NCI-H2196 (cell line): ENCODE data around the gene PCK1.

Experiments
- DNase-seq: peaks from one replicate; lab custom pipeline; 2025; ENCODE audit not compliant: unreplicated experiment; lab: John Stamatoyannopoulos, UW

The PCK1 gene

DNA sequence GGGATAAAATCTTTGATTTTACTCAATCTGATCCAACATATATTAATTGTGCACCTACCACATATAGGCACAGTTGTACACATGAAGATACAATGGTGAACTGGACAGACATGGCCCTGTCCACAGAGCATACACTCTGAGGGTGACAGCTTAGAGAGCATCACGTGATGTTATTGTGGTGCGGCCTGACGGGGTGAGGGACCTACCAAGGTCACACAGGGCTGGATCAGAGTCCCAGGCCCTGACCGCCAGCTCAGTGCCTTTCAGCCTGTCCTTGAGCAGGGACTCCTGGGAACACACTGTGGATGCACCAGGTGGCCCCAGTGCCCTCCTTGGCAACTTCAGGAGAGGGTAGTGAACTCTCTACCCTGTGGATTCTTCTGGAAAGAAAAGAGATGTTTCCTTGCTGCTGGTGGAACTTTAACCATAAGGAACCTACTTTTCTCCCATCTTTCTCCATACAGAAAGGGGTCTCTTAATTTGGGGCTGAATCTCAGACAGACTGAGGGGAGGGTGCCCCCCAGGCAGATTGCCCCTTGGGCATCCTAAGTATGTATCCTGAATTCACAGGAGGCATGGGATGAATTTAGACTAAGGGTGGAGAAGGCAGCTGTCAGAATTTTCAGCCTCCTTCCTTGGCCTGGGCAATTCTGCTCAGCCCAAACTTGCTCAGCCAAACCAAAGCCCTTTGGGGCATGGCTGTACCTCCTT, 26.5 kb downstream of the PCK1 start:
- no peak for DNase-seq

DNA sequence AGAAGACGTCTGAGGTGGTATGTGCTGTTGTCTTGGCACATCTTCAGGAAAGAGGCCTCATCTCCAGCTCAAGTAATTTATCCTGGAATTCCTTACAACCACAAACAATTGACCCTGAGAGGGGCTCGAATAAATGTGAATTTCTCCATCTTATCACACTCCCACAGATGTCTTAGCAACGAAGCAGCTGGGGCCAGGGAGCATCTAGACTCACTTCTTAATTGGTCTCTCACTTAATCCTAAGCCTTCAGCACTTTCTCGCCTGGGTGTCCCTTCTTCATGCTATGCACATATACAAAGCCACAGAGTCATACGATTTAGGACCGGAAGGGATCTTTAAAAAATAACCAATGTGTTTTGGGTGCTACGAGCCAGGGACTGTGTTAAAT, 27.1 kb downstream of the PCK1 start:
- DNase-seq: no peak

DNA sequence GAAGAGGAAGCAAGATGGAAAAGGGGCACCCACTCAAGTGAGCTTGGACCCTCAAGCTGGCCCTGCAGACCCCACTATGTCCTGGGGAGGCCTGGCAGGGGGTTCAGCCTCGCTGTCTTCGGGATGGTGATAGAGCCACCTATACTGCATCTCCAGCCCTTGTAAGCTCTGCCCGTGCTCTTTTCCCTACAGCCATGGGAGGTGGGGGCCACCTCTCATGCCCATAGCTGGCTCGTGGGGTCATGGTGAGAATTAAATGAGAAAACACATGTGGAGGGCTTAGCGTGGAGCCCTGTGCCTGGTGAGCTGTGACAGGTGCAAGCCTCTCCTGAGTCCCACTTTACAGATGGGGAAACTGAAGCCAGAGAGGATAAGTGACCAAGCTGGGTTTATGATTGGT, 27.7 kb downstream of the PCK1 start:
- DNase-seq: no peak

DNA sequence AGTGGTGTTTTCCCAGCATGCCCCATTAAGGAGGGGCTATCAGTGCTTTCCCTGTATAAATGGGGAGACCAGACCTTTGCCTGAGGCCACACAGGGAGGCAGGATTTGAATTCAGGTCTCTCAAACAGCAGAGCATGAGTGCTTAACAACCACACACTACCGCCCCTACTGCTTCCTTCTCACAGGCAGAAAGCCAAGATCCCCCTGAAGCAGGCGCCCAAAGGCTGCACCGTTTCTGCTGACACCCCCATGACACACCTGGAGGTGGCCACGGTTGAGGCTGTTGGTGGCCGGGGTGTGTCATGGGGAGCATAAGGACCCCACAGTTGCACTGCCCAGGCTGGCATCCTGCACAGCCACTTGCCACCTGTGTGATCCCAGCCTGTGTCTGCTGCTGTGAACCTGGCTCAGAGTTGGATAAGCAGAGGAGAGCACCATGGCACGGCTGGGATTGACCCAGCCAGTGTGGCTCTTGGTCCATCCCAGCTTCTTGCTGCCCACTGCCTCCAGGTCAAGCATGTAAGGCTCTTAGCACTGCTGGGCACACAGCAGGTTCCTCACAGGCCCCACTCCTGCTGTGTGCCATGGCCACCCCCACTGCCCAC, 28.3 kb downstream of the PCK1 start:
- DNase-seq: no peak

DNA sequence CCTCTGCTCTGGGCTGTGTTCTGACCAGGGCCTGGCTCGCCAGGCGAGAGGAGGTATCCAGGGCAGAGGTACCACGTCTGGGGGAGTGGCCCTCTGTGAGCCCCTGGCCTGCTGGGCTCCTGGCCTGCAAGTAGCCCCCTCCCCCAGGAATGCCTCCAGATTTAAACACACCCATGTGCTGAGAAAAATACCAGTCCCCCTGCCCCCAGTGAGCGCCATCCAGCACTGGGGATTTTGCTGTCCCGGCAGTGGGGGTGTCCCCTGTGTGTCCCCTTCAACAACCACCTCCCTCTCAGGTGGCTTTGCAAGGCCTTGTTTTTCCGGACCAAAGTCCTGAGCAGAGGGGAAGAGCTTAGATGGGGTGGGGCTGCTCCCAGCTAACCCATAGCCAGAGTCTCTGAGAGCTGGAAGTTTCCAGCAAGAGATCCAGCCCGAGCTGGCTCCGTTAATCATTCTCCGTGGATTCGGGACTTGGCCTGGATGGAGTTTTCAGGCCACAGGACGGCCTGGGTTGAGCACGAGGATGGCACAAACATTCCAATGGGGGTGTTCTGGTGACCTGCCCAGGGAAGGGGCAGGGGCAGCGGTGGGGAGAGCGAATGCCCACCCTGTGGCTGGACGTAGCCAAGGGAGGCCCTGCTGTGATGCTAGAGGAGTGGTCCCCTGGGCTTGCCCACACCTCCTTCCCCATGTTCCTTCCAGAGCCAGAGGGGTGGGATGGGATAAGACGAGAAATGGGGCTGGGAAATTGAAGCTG, 29.0 kb downstream of the PCK1 start:
- DNase-seq: no peak

DNA sequence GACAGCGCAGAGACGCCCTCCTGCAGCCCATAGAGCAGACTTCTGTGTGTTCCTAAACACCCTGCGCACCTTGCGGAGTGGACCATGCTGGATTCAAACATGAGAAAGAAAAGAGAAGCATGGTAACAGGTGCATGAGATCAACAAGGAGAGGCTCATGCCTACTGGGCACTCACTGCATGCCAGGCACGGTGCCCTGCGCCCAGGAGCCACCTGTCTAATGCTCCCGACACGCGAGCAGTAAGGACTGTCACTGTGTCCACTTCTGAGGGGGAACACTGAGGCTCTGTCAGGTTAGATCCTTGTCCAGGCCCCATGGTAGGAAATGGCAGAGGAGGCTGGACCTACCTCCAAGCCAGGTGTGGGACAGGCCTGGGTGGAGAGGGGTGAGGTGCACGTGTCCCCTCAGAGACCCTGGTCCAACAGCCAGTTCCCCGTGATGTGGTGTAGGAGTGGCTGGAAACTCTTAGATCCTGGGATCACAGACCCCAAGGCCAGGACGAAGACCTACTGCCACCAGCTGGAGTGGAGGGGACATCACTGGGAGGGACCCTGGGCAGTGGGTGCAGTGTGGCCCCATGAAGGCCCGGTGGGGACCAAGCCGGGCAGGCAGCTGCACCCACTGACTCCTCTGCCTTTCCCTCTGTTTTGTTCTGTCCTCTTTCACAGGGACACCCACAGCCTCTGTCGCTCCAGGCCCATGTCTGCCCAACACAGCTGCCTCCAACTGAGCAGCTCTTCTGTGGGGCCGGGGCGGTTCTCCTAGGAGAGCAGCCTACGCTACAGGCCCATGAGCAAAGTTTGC, 29.8 kb downstream of the PCK1 start:
- no peak for DNase-seq

DNA sequence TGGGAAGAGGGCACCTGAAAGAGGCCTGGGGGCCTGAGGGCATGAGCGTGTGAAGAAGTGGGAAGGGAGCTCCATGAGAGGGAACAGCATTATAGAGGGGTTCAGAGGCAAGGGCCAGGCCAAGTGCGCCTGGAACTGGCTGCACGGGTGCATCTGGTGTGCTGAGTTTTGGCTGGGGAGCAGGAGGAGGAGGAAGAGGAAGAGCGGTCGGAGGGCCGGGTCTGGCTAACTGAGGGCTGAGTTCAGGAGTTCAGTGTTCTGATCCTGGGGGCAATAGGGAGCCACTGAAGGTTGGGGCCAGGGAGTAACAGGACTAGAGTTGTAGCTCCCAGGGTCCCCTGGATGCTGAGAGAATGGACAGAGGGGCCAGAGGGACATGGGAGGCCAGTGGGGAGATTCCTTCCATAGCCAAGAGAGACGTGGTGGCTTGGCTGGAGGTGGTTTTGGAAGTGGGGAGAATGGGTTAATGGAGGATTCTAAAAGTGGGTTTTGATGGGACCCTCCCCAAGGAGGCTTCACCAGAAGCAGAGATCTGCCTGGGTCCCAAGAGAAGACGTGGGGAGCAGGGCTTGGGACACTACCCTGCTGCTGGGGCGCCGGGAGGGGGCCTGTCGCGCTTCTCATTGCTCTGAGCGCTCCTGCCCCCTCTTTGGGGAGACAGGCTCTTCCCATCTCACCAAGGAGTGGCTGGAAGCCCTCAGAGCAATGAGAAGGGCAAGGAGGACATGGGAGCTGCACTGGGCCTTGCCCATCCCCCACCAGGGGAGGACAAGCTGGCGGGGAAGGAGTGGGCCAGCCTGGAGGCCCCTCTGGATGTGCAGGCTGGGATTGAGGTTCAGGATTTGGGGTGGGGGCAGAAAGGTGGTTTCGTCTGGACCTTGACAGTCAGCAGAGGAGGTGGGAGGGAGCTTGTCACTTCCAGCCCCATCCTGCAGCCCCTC, 30.6 kb downstream of the PCK1 start:
- no peak for DNase-seq

DNA sequence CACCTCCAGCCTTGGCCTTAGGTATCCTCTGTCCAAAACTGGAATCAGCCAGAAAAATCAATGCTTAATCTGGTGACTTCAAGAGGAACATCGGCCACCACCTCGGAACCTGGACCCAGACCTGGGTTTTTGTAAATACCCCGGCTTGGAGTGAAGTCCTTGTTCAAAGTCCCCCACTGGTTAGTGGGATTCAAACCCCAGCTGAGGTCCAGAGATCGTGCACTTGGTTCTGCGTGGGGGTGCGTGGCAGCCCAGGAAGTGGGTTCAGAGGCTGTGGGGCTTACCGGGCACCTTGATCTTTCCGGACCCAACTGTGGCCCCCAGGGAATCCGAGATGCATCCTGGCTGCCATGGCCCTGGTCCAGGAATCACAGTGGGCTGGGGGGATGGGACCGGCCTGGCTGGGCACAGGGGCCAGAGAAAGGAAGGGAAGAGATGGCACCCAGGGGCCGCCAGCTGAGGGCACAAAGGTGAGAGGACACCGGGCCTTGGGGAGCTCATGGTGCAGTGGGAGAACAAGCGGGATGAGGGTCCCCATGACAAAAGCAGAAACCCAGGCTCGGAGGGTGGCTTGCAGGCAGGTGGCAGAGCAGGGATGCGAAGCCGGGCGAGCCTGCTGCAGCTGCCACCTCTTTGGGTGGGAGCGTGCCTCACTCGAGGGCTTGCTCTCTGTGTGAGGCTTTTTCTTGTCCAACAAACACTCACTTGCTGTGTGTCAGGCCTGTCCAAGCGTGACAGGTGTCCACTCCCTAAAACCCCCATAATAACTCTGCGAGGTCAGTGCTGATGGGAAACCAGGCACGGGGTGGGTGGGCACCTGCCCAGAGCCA, 31.6 kb downstream of the PCK1 start:
- DNase-seq: no peak

DNA sequence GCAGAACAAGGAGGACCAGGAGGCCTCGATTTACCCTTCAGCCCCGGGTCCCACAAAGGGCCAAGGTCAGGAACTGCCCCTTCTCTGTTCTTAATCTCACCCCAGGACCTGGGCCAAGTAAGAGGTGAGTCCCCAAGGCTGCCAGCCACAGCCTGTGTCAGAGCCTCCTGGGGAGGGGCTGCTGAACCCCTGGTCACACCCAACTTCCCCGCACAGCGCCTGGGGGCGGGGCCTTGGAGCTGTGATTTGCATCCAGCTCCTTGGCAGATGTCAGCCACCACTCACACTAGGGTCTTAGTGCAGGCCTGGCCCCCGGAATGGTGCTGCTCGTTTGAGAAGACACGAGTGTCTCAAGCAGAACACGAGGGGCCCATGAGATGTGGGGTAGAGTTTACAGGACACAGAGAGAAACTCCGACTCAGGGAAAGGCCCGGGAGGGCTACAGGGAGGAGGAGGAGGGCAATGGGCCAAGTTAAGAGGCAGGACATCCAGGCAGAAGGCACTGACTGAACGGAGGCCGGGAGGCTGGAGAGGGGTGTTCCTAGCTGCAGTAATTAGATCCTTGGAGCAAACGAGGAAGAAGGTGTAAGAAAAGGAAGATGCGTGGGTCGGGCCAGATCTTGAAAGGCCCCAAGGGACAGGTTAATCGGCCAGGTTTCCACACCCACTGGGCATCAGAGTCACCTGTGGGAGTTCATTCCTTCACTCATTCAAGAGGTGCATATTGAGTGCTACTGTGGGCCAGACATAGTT, 32.4 kb downstream of the PCK1 start:
- no peak for DNase-seq

DNA sequence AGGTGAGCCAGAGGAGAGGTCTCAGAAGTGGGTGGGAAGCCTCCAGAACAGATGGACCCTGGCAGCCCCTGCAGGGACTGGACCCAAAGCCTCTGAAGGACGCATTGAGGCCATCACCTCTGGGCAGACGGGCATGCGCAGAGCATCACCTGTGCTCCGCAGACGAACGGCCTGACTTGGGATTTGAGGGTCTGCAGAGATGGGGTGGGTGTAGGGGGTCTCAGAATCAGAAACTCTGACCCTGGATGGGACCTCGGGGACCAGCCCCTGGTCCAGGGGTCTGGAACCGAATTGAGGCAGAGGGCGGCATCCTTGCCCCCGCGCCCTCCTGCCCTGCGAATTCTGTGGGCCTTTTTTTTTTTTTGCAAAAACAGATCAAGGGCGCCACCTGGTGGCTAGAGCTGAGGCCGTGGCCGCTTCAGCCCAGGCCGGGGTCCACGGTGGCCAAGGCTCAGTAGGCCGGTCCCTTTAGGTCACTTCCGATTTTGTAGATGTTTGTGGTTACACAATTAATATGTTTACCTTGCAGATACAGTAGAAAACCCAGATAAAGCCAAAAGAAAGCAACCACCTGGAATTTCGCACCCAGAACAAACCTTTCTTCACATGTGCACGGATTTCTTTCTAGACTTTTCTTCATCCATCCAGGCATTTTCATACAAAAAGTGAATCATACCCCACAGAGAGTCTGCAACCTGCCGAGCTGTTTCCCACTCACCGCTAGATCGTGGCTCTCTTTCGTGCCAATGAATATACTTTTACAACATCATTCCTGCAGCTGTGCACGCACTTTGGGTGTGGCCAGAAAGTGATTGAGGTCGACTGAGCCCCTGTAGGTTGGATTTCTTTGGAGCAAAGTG, 33.4 kb downstream of the PCK1 start:
- DNase-seq: peak; percentile 50

DNA sequence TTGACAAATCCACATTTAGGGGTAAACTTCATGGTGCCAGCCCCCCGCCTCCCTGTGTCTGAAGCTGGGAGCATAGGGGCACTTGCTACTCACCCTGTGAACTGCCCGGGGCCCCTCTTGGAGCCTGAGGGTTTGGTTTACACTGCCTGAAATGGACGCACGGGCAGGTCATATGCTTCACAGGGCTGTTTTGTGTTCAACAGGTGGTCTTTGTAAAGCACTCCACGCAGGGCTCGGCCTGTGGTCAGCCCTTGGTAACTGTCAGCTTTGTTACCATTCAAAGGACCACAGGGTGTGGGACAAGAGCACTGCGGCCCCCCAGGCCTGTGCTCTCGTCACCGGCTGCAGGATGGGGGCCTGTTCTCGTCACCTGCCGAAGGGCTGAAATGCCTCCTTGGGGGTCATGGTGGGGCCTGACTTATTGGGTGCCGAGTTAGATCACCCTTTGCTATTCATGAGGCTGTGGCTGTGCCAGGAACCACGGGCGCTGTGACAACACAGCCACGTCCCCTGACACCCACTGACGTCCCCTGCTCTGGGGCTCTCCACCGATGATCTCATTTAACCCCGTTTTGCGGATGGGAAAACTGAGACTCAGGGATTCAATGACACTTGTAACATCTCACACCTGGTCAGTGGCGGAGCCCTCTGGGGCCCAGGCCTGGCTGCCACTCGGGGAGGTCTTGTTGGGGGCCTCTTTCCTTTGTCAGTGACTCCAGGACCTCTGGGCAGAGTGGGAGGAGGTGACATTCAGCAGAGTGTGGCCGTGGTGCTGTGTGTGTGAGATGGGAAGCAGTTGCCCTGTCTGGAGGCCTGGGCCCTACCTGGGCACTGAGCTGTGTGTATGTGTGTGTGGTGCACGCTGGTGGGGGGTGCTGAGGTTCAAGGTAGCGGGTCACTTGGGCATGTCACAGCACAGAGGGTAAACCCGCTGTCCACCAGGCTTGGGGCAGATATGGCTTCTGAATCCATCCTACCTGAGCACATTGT, 34.4 kb downstream of the PCK1 start:
- no peak for DNase-seq

DNA sequence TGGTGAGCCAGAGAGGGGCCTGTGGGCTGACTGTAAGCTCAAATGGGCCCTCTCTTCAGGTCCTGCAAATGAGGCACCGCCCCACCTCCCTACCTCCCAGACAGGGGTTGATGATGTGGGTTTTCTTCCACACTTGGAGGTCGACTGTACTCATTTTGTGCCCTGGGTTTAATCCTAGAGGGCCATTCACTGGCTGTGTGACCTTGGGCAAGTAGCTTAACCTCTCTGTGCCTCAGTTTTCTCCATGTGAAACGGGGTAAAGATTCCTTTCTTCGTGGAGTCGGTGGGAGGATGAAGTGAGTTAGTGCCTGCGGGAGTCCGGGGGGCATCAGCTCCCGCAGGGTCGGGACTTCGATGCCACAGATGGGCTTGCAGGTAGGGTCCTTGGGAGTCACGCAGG, 35.4 kb downstream of the PCK1 start:
- no peak for DNase-seq

DNA sequence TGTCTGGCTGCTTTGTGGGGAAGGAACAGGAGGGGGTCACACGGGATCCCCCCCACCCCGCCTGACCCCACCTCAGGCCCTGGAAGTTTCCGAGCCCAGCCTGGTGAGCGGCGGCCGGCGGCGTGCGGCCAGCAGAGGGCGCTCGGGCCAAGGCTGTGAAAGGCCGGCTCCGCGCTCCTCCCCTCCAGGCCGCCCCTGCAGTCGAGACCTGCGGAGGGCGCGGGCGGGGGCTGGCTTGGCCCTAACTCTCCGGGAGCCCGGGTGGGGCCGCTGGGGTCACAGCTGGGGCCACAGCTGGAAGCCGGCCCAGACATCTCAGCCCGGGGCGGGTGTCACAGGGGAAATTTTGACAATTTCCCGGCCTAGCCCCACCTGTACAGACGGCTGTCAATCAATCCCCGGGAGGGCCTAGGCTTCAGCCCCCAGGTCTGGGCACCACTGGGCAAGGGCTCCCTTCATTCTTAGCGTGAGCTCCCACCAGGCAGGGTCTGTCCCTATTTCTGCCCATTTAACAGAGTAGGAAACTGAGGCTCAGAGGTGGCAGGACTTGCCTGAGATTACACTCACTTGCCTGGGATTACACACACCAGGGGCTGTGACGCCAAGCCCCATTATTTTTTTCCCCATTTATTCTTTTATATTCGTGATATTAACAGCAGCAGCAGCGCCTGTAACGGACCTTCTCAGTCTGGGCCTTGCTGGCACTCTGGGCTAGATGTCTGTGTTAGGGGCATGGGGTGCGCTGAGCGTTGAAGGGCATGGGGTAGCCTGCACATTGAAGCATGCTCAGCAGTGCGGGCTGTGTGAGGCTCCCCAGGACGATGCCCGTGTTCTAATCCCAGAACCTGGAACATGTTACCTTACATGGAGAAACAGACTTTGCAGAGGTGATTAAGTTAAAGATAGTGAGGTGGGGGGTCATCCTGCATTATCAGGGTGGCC, 36.4 kb downstream of the PCK1 start:
- DNase-seq: peak; percentile 62

DNA sequence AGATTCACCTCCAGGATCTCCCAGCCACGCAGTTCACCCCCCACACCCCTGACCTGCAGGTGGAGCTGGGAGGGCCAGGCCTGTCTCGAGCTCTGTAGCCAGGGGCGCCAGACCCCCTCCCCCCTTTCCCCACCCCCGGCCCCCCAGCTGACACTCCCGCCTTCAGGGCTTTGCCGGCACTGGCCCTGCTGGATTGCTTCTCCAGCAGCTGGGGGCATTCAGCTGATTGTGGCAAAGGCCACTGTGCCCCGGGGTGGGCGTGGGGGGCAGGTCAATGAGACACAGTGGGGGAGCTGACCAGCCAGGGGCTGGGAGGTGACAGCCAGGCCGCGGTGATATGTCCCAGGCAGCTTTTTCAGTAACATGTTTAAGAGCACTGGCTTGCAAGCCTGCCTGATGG, 37.1 kb downstream of the PCK1 start:
- DNase-seq: no peak

DNA sequence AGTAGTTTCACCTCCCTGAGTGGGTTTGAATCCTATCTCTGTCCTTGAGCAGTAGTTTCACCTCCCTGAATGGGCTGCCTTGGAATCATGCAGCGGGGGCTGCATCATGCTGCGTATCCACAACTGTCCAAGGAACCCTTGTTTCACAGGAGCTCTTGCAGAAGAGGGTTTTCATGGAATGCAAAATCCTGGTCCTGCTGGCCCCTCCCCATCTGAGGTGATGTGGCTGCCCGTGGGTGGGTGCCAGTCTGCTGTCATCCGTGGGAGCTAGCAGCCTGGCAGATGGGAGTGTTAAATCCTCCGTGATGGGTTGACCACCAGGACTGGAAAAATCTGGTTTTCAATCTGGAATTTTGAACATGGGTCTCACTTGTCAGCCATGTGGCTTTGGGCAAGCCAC, 37.6 kb downstream of the PCK1 start:
- DNase-seq: no peak
